Measurements from ENCODE around the gene TCF15. TPM values are rescaled to one million over a fixed set of nuclear protein-coding genes. Genes with fewer than 3 reads are reported as not detected.

Gene TCF15
- total RNA-seq, 1 donor from 2014 or later = not detected

DNA sequence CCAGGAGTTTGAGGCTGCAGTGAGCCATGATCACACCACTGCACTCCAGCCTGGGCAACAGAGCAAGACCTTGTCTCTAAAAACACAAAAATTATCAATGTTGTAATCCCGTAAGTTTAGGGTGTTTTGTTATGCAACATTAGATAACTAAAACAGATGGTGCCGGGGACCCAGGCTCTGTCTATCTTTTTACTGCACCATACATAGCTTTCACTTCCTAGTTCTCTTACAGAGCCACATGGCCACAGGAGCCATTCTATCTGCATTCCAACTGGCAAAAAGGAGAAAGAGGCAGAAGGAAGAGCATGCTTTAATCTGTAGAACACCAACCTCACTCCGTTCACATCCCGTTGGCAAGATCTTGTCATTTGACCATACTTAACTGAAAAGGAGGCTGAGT lies 5.4 kb upstream of the TCF15 start:
- Histone ChIP-seq H3K4me3 (no peak overlapping the region), H3K36me3 (no peaks in the 10 kb centered on the region), H3K4me1 (peaks cover 9% of the 10 kb centered on the region), H3K27me3 (no peaks in the 10 kb centered on the region), H3K9me3 (peaks cover 6% of the 10 kb centered on the region), H3K27ac (no peak overlapping the region)
- intact Hi-C loops (cut with DNase I) = no loop called here
- no peak for DNase-seq (ENCODE audit: extremely low spot score in 2 of 2)
- TF ChIP-seq POLR2AphosphoS5 (IDR thresholded peaks at IDR 0.05; ENCODE audit: insufficient read depth in 1 of 2, low read depth in 1 of 2) = no peak
- TF ChIP-seq, protein P1, sequence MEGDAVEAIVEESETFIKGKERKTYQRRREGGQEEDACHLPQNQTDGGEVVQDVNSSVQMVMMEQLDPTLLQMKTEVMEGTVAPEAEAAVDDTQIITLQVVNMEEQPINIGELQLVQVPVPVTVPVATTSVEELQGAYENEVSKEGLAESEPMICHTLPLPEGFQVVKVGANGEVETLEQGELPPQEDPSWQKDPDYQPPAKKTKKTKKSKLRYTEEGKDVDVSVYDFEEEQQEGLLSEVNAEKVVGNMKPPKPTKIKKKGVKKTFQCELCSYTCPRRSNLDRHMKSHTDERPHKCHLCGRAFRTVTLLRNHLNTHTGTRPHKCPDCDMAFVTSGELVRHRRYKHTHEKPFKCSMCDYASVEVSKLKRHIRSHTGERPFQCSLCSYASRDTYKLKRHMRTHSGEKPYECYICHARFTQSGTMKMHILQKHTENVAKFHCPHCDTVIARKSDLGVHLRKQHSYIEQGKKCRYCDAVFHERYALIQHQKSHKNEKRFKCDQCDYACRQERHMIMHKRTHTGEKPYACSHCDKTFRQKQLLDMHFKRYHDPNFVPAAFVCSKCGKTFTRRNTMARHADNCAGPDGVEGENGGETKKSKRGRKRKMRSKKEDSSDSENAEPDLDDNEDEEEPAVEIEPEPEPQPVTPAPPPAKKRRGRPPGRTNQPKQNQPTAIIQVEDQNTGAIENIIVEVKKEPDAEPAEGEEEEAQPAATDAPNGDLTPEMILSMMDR (IDR thresholded peaks at IDR 0.05) = no peak
- no peak for TF ChIP-seq POLR2A (IDR thresholded peaks at IDR 0.05)

DNA sequence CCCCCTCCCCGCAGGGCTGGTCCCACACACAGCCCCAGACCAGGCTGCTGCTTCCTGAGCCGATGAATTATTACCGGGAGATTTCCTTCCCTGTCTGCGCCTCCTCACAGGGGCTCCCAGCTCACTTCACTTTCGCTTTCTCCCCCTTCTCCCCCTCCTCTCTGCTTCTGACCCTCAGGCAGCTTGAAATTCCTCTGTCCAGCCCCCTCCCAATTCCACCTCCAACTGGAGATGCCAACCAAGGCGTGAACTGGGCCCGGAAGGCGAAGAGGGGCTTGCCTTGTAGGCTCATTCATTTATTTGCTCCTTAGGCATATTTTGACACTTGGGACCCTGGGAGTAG lies 1.7 kb upstream of the TCF15 start:
- H3K27ac ChIP-seq = no peak overlapping the region

DNA sequence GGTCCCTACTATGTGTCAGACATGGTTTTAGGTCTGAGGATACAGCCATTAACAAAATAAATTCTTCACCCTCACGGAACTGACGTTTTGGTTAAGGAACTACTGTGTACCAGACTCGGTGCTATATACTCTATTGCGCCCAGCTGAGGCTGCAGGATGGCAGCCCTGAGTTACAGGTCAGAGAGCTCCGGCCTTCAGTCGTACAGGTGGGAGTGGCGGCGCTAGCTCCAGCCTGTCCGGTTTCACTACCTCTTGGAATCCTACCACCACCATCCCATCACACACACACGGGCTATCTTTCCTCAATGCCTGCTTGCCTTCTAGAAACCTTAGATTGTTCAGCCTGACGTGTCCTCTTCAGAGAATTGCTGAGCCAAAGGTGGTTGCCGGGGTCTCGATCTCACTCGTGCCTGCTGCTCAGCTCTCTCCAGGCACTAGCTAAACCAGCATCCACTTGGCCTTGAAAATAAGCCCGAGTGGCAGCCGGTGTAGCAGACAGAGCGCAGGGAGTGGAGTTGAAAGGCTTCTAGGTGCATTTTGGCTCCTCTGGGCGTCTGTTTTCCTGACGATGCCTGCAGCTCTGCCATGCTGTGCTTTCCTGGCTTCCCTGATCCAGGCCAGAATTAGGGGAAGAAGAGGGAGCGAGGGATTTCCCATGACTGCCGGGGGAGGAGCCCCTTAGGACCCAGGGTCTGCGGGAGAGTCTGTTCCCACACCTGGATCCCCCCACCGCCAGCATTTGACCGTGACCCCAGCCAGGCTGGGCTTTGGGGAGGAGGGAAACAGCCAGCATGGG lies 1.1 kb upstream of the TCF15 start:
- Histone ChIP-seq H3K27me3 (no peaks in the 10 kb centered on the region), H3K9me3 (no peaks in the 10 kb centered on the region), H3K4me3 (no peak overlapping the region), H3K27ac (no peak overlapping the region), H3K36me3 (no peaks in the 10 kb centered on the region), H3K4me1 (peaks cover 12% of the 10 kb centered on the region)
- TF ChIP-seq POLR2A (IDR thresholded peaks at IDR 0.05) (no peak), POLR2AphosphoS5 (IDR thresholded peaks at IDR 0.05; ENCODE audit: insufficient read depth in 1 of 2, low read depth in 1 of 2) (no peak)
- TF ChIP-seq, protein P1 (IDR thresholded peaks at IDR 0.05) = no peak
- DNase-seq (ENCODE audit: extremely low spot score in 2 of 2) = no peak
- intact Hi-C loops (cut with DNase I) = no loop called here

More for the DNA sequence above, 1.7 kb upstream of the TCF15 start:
- DNase-seq (ENCODE audit: extremely low spot score in 2 of 2) = no peak
- Histone ChIP-seq H3K4me1 (peaks cover 12% of the 10 kb centered on the region), H3K4me3 (no peak overlapping the region), H3K36me3 (no peaks in the 10 kb centered on the region), H3K9me3 (no peaks in the 10 kb centered on the region), H3K27me3 (no peaks in the 10 kb centered on the region)
- intact Hi-C loops (cut with DNase I) = no loop called here
- TF ChIP-seq, protein P1 (IDR thresholded peaks at IDR 0.05) = no peak
- TF ChIP-seq POLR2A (IDR thresholded peaks at IDR 0.05) (no peak), POLR2AphosphoS5 (IDR thresholded peaks at IDR 0.05; ENCODE audit: insufficient read depth in 1 of 2, low read depth in 1 of 2) (no peak)

DNA sequence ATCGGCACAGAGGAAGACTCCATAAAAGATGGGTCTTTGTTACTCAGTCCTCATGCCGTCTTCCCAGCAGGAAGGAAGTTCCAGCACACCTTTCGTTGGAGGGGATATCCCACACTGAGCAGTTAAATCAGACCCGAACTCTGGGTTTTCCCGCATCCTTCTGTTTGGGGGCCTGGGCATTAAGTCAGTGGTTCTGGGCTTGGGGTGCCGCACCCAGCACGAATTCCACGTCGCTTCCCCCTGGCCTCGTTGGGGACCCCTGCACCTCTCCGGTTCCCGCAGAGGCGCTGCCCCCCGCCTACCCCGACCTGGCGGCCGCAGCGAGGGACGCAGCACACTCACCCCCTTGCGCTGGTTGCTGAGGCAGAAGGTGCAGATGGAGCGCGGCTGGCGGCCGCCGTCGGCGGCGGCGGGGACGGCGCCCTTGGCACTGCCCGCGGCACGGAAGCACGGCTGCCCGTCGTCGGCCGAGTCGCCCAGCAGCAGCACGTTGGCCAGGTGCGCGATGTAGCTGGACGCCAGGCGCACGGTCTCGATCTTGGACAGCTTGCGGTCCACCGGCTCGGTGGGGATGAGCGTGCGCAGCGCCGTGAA lies 641 bp downstream of the TCF15 start:
- Histone ChIP-seq H3K9me3 (no peaks in the 10 kb centered on the region), H3K4me1 (peaks cover 12% of the 10 kb centered on the region), H3K4me3 (no peak overlapping the region), H3K27ac (no peak overlapping the region), H3K36me3 (no peaks in the 10 kb centered on the region), H3K27me3 (no peaks in the 10 kb centered on the region)
- TF ChIP-seq POLR2A (IDR thresholded peaks at IDR 0.05) (no peak), POLR2AphosphoS5 (IDR thresholded peaks at IDR 0.05; ENCODE audit: insufficient read depth in 1 of 2, low read depth in 1 of 2) (no peak)
- TF ChIP-seq, protein P1 (IDR thresholded peaks at IDR 0.05) = no peak
- no peak for DNase-seq (ENCODE audit: extremely low spot score in 2 of 2)
- intact Hi-C loops (cut with DNase I) = no loop called here

DNA sequence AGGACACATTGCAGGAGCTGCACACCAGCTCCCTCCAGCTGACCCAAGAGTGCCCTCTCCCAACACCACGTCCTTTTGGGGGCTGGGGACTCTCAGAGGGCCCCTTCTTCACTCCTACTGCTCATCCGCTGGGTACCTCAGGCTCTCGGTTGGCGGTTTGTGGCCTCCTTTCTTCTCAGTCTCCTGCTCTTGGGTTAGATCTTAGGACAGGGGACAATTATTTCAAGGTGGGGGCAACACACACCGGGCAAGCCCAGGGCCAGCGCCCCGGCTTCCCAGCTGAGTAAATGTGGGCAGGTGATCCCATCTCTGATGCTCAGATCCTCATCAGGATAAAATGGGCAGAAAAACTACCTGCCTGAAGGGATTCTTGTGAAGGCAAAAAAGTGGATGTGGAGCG lies 1.1 kb downstream of the TCF15 start:
- Histone ChIP-seq H3K27me3 (no peaks in the 10 kb centered on the region), H3K36me3 (no peaks in the 10 kb centered on the region), H3K27ac (no peak overlapping the region), H3K9me3 (no peaks in the 10 kb centered on the region), H3K4me3 (no peak overlapping the region), H3K4me1 (peaks cover 12% of the 10 kb centered on the region)
- intact Hi-C loops (cut with DNase I) = no loop called here
- TF ChIP-seq POLR2AphosphoS5 (IDR thresholded peaks at IDR 0.05; ENCODE audit: insufficient read depth in 1 of 2, low read depth in 1 of 2) (no peak), POLR2A (IDR thresholded peaks at IDR 0.05) (no peak)
- TF ChIP-seq, protein P1 (IDR thresholded peaks at IDR 0.05) = no peak
- DNase-seq (ENCODE audit: extremely low spot score in 2 of 2) = no peak
